Prostate gland (tissue), 2 donors: ENCODE results near the gene VRK1.

Source experiments
- CTCF ChIP-seq, 4 experiments: fragments of 200-600 bp in 2 of 4; fragments of 450-650 bp in 2 of 4; sonication (generic) in 2 of 4; IDR thresholded peaks; 1 replicate in 3 of 4; 2 replicates in 1 of 4; pipeline ENCODE4 v1.5.1; 2016 to 2019; ENCODE audit warnings: antibody characterized with exemption in 4 of 4, mild to moderate bottlenecking in 2 of 4, moderate library complexity in 2 of 4
- POLR2A ChIP-seq: fragments of 450-650 bp; IDR thresholded peaks from one replicate; pipeline ENCODE4 v1.6.1; 2016; ENCODE audit warnings: antibody characterized with exemption, mild to moderate bottlenecking
- POLR2AphosphoS5 ChIP-seq: sonication (generic); formaldehyde crosslinking; IDR thresholded peaks from one replicate; pipeline ENCODE4 v1.6.1; 2017; ENCODE audit warnings: antibody characterized with exemption

GRCh38 chr14:96849733-96850132 is 52.6 kb downstream of the VRK1 start:
- TF ChIP-seq CTCF (IDR thresholded peaks at IDR 0.05) (no peak), POLR2A (no peak), POLR2AphosphoS5 (no peak)
